H54 (cell line): ENCODE measurements around the gene HABP2.

Source experiments
- DNase-seq: peaks from one replicate; pipeline ENCODE4 v3.0.0; 2011; ENCODE audit warnings: low spot score, mixed read lengths; ENCODE audit not compliant: insufficient read length
- FAIRE-seq: peaks from 3 replicates; lab custom pipeline; 2011; peaks lifted over from hg19 to GRCh38; lab: Jason Lieb, UNC
- POLR2A ChIP-seq: IDR thresholded peaks from 2 replicates; pipeline ENCODE4 v1.6.1; 2011; ENCODE audit warnings: low read depth, mild to moderate bottlenecking, low read length

Gene HABP2

GRCh38 chr10:113552701-113553100, at the start of gene HABP2:
Gene HABP2, plus strand, starts transcription at chr10:113553053. Its CDS starts 69 bp downstream, at chr10:113553122.
- TF ChIP-seq POLR2A = no peak
- no peak for DNase-seq
- FAIRE-seq = no peak

- no peak for DNase-seq
Observed at GRCh38 chr10:113503930-113504329, 48.9 kb upstream of the HABP2 start.

GRCh38 chr10:113504423-113504822, 48.4 kb upstream of the HABP2 start:
- no peak for TF ChIP-seq POLR2A
- DNase-seq (no peak), FAIRE-seq (no peak)

More at GRCh38 chr10:113503930-113504329, 48.9 kb upstream of the HABP2 start:
- no peak for FAIRE-seq
- TF ChIP-seq POLR2A = no peak

- FAIRE-seq = no peak
- no peak for DNase-seq
- TF ChIP-seq POLR2A = no peak
Observed at GRCh38 chr10:113506476-113506875, 46.4 kb upstream of the HABP2 start.

GRCh38 chr10:113511419-113511818, 41.4 kb upstream of the HABP2 start:
- DNase-seq (no peak), FAIRE-seq (no peak)
- TF ChIP-seq POLR2A = no peak

- FAIRE-seq = no peak
- no peak for TF ChIP-seq POLR2A
- DNase-seq = no peak
Observed at GRCh38 chr10:113515161-113515560, 37.7 kb upstream of the HABP2 start.

- no peak for TF ChIP-seq POLR2A
- FAIRE-seq (no peak), DNase-seq (no peak)
Observed at GRCh38 chr10:113515601-113516000, 37.3 kb upstream of the HABP2 start.

- no peak for TF ChIP-seq POLR2A
- no peak for FAIRE-seq
- DNase-seq = no peak
Observed at GRCh38 chr10:113516061-113516460, 36.8 kb upstream of the HABP2 start.

GRCh38 chr10:113517165-113517900, 35.5 kb upstream of the HABP2 start:
- FAIRE-seq (no peak), DNase-seq (no peak)
- TF ChIP-seq POLR2A = no peak

- no peak for DNase-seq
- FAIRE-seq = no peak
- TF ChIP-seq POLR2A = no peak
Observed at GRCh38 chr10:113517901-113518260, 35.0 kb upstream of the HABP2 start.

GRCh38 chr10:113518415-113518814, 34.4 kb upstream of the HABP2 start:
- TF ChIP-seq POLR2A = no peak
- DNase-seq (no peak), FAIRE-seq (no peak)

- no peak for FAIRE-seq
- TF ChIP-seq POLR2A = no peak
- DNase-seq = no peak
Observed at GRCh38 chr10:113518816-113519591, 33.8 kb upstream of the HABP2 start.

- DNase-seq (no peak), FAIRE-seq (no peak)
- TF ChIP-seq POLR2A = no peak
Observed at GRCh38 chr10:113519681-113520115, 33.2 kb upstream of the HABP2 start.

GRCh38 chr10:113520261-113520660, 32.6 kb upstream of the HABP2 start:
- FAIRE-seq (no peak), DNase-seq (no peak)
- TF ChIP-seq POLR2A = no peak
